SK-N-SH treated with all-trans-retinoic acid at 6 μM for 48 hours (cell line): Measurements from ENCODE around the gene FBH1.

ENCODE experiments used
- ATAC-seq: fragments of 200-7000 bp; cut with Tn5 transposase; 3 replicates; pipeline ENCODE4 v1.9.1; 2020; ENCODE audit warnings: mild to moderate bottlenecking, moderate library complexity
- ARNTL ChIP-seq: fragments of 450-650 bp; formaldehyde crosslinking; IDR thresholded peaks from 2 replicates; pipeline ENCODE4 v1.5.0; 2020; ENCODE audit warnings: low read depth, mild to moderate bottlenecking, moderate library complexity, borderline replicate concordance
- BACH2 ChIP-seq: fragments of 250-450 bp; sonication (Bioruptor Pico); IDR thresholded peaks from 2 replicates; pipeline ENCODE4 v1.9.0; 2021; ENCODE audit warnings: mild to moderate bottlenecking, borderline replicate concordance
- CSRNP3 ChIP-seq: fragments of 250-450 bp; sonication (Bioruptor Pico); IDR thresholded peaks from 2 replicates; pipeline ENCODE4 v1.5.1; 2021; ENCODE audit warnings: mild to moderate bottlenecking, moderate library complexity
- ESRRG ChIP-seq: fragments of 250-450 bp; sonication (Bioruptor Pico); IDR thresholded peaks from 2 replicates; pipeline ENCODE4 v1.6.1; 2021; ENCODE audit warnings: mild to moderate bottlenecking
- ISL1 ChIP-seq: fragments of 250-450 bp; sonication (Bioruptor Pico); IDR thresholded peaks from 2 replicates; pipeline ENCODE4 v2.1.2; 2022; ENCODE audit warnings: mild to moderate bottlenecking, moderate library complexity
- OSR1 ChIP-seq: fragments of 250-450 bp; sonication (Bioruptor Pico); IDR thresholded peaks from 2 replicates; pipeline ENCODE4 v1.8.0; 2022; ENCODE audit warnings: moderate library complexity, mild to moderate bottlenecking, inconsistent platforms
- PPARA ChIP-seq: fragments of 250-450 bp; sonication (Bioruptor Pico); IDR thresholded peaks from 2 replicates; pipeline ENCODE4 v1.5.0; 2020; ENCODE audit warnings: mild to moderate bottlenecking, borderline replicate concordance
- RARB ChIP-seq: fragments of 250-450 bp; sonication (Bioruptor Pico); IDR thresholded peaks from 2 replicates; pipeline ENCODE4 v1.8.0; 2021; ENCODE audit warnings: mild to moderate bottlenecking, moderate library complexity
- TCF4 ChIP-seq: fragments of 250-450 bp; sonication (Bioruptor Pico); IDR thresholded peaks from 2 replicates; pipeline ENCODE4 v1.8.0; 2021; ENCODE audit warnings: mild to moderate bottlenecking, moderate library complexity, borderline replicate concordance
- TSHZ2 ChIP-seq: fragments of 250-450 bp; sonication (Bioruptor Pico); IDR thresholded peaks from 2 replicates; pipeline ENCODE4 v1.5.0; 2020; ENCODE audit warnings: mild to moderate bottlenecking, moderate library complexity
- ZC3H10 ChIP-seq: fragments of 250-450 bp; sonication (Bioruptor Pico); IDR thresholded peaks from 2 replicates; pipeline ENCODE4 v1.5.1; 2021; ENCODE audit warnings: mild to moderate bottlenecking, moderate library complexity
- ZFP30 ChIP-seq: fragments of 450-650 bp; formaldehyde crosslinking; IDR thresholded peaks from 2 replicates; pipeline ENCODE4 v1.5.0; 2022; ENCODE audit warnings: mild to moderate bottlenecking, moderate library complexity
- ZNF565 ChIP-seq: fragments of 450-650 bp; formaldehyde crosslinking; conservative IDR thresholded peaks from 2 replicates; pipeline ENCODE4 v1.5.0; 2020; ENCODE audit warnings: low read depth, mild to moderate bottlenecking, moderate library complexity
- ZNF70 ChIP-seq: fragments of 450-650 bp; formaldehyde crosslinking; IDR thresholded peaks from 2 replicates; pipeline ENCODE4 v1.5.0; 2020; ENCODE audit warnings: mild to moderate bottlenecking, moderate library complexity
- ZNF8 ChIP-seq: fragments of 450-650 bp; formaldehyde crosslinking; IDR thresholded peaks from 2 replicates; pipeline ENCODE4 v1.5.0; 2020; ENCODE audit warnings: mild to moderate bottlenecking, moderate library complexity
- TF ChIP-seq, protein P1 (sequence below): fragments of 250-450 bp; sonication (Bioruptor Pico); IDR thresholded peaks from 2 replicates; pipeline ENCODE4 v1.5.1; 2020; ENCODE audit warnings: low read depth, mild to moderate bottlenecking, moderate library complexity
- TF ChIP-seq, protein P2 (sequence below): fragments of 250-450 bp; sonication (Bioruptor Pico); IDR thresholded peaks from 2 replicates; pipeline ENCODE4 v1.8.0; 2020; ENCODE audit warnings: mild to moderate bottlenecking, moderate library complexity, borderline replicate concordance

Gene FBH1

DNA sequence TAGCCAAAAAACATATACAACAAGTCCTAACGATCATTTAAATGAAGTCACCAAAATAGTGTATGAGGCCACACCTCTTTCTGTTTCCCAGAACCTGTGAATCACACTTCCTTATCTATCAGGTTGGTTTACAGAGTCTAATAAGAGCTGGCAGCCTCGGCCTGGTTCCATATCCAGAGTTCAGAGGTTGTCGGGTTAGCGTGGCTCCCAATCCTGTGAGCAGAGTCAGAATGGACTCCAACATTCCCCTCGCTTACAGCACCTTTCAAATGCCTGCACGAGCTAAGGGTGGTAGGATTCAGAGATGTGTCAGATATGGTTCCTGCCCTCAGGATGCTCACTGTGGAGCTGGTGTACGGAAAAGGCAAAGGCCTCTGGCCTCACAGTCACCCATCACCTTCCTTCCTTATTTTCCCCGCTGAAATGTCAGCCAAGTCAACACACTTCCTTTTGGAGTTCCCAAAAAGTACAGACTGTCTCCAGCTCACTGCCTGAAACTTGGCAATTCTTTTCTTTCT lies 81.3 kb downstream of the FBH1 start (continued):
- no peak for TF ChIP-seq TSHZ2
- no peak for TF ChIP-seq TCF4
- no peak for TF ChIP-seq OSR1 (CRISPR knock-in tag)

DNA sequence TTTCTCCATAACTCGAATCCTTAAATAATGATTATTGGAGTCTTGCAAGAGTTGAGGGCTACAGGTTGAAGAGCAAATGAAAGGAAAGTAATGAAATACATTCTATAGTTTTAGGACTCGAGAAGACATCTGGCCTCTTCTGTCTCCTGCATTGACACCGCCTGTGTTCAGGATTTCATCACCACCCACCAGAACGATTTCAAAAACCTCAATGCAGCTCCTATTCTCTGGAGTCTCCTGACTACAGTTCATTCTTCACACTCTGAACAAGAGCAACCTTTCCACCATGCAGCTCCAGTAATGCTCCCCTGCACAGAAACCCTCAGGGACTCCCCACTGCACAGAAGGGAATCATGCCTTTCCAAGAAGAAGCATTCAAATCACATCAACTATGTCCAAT lies 81.8 kb downstream of the FBH1 start:
- TF ChIP-seq TCF4, result no peak
- TF ChIP-seq ZNF70 (CRISPR knock-in tag), result no peak
- no peak for TF ChIP-seq RARB (CRISPR knock-in tag)
- no peak for TF ChIP-seq PPARA (CRISPR knock-in tag)
- no peak for ATAC-seq

- no peak for TF ChIP-seq ZC3H10 (CRISPR knock-in tag)
- no peak for TF ChIP-seq BACH2 (CRISPR knock-in tag)
- TF ChIP-seq, protein P1, sequence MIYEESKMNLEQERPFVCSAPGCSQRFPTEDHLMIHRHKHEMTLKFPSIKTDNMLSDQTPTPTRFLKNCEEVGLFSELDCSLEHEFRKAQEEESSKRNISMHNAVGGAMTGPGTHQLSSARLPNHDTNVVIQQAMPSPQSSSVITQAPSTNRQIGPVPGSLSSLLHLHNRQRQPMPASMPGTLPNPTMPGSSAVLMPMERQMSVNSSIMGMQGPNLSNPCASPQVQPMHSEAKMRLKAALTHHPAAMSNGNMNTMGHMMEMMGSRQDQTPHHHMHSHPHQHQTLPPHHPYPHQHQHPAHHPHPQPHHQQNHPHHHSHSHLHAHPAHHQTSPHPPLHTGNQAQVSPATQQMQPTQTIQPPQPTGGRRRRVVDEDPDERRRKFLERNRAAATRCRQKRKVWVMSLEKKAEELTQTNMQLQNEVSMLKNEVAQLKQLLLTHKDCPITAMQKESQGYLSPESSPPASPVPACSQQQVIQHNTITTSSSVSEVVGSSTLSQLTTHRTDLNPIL (CRISPR knock-in tag), result no peak
- TF ChIP-seq TCF4, result no peak
- TF ChIP-seq ISL1 (CRISPR knock-in tag), result no peak
- no peak for TF ChIP-seq PPARA (CRISPR knock-in tag)
- no peak for TF ChIP-seq ZFP30 (CRISPR knock-in tag)
- no peak for TF ChIP-seq ZNF70 (CRISPR knock-in tag)
- TF ChIP-seq, protein P2, sequence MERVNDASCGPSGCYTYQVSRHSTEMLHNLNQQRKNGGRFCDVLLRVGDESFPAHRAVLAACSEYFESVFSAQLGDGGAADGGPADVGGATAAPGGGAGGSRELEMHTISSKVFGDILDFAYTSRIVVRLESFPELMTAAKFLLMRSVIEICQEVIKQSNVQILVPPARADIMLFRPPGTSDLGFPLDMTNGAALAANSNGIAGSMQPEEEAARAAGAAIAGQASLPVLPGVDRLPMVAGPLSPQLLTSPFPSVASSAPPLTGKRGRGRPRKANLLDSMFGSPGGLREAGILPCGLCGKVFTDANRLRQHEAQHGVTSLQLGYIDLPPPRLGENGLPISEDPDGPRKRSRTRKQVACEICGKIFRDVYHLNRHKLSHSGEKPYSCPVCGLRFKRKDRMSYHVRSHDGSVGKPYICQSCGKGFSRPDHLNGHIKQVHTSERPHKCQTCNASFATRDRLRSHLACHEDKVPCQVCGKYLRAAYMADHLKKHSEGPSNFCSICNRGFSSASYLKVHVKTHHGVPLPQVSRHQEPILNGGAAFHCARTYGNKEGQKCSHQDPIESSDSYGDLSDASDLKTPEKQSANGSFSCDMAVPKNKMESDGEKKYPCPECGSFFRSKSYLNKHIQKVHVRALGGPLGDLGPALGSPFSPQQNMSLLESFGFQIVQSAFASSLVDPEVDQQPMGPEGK (CRISPR knock-in tag), result no peak
- no peak for TF ChIP-seq ESRRG (CRISPR knock-in tag)
- TF ChIP-seq ZNF565 (CRISPR knock-in tag), result no peak
- no peak for TF ChIP-seq OSR1 (CRISPR knock-in tag)
- TF ChIP-seq ZNF8 (CRISPR knock-in tag), result no peak
- no peak for TF ChIP-seq RARB (CRISPR knock-in tag)
- TF ChIP-seq CSRNP3 (CRISPR knock-in tag), result no peak
- TF ChIP-seq TSHZ2, result no peak
- no peak for TF ChIP-seq ARNTL (CRISPR knock-in tag)
- ATAC-seq, result no peak
Observed at GRCh38 chr10:5973069-5973468, 83.0 kb downstream of the FBH1 start.
